Neural progenitor cell (in vitro differentiated cells): ENCODE data around the gene INPP4B.

Experiments used
- EZH2 ChIP-seq: fragments of 200-600 bp; sonication (generic); IDR thresholded peaks from 2 replicates; pipeline ENCODE4 v1.6.1; 2017; ENCODE audit warnings: antibody characterized with exemption, mild to moderate bottlenecking, moderate library complexity
- TF ChIP-seq, protein P1 (sequence below): fragments of 200-600 bp; sonication (generic); IDR thresholded peaks from 2 replicates; pipeline ENCODE4 v1.5.1; 2017; ENCODE audit warnings: antibody characterized with exemption, mild to moderate bottlenecking

DNA sequence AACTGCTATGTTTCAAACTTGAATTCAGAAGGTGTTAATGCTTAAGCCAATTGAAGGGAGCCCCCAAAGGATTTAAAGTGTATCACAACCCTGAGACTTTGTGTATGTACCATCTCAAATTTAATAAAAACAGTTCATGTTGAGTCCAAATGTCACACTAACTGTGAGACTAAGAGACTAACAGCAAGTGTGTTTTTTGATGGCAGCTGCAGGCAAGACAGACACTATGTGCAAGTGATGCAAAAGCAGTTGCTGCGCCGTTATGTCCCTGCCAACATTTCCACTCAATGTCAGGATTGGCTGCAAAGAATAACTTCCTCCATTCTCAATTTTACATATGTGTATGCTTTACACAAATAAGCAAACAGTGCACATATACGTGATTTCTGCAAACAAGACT is 615.1 kb downstream of the INPP4B start:
- TF ChIP-seq, protein P1, sequence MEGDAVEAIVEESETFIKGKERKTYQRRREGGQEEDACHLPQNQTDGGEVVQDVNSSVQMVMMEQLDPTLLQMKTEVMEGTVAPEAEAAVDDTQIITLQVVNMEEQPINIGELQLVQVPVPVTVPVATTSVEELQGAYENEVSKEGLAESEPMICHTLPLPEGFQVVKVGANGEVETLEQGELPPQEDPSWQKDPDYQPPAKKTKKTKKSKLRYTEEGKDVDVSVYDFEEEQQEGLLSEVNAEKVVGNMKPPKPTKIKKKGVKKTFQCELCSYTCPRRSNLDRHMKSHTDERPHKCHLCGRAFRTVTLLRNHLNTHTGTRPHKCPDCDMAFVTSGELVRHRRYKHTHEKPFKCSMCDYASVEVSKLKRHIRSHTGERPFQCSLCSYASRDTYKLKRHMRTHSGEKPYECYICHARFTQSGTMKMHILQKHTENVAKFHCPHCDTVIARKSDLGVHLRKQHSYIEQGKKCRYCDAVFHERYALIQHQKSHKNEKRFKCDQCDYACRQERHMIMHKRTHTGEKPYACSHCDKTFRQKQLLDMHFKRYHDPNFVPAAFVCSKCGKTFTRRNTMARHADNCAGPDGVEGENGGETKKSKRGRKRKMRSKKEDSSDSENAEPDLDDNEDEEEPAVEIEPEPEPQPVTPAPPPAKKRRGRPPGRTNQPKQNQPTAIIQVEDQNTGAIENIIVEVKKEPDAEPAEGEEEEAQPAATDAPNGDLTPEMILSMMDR: peak; percentile 21
- TF ChIP-seq EZH2: no peak
